HepG2 (cell line): ENCODE measurements around the gene PURB. TPM values are rescaled to one million over a fixed set of nuclear protein-coding genes. Genes with fewer than 3 reads are reported as not detected.

Source experiments
- ARID4A ChIP-seq: sonication (generic); formaldehyde crosslinking; IDR thresholded peaks from 2 replicates; pipeline ENCODE4 v1.5.0; 2020; ENCODE audit warnings: mild to moderate bottlenecking, missing genetic modification reagents, borderline replicate concordance
- ATAD3A ChIP-seq: sonication (generic); formaldehyde crosslinking; IDR thresholded peaks from 2 replicates; pipeline ENCODE4 v1.4.0; 2020; ENCODE audit warnings: missing genetic modification reagents
- ELK4 ChIP-seq: sonication (generic); formaldehyde crosslinking; IDR thresholded peaks from 2 replicates; pipeline ENCODE4 v1.9.0; 2021; ENCODE audit warnings: missing genetic modification reagents, borderline replicate concordance
- ETV5 ChIP-seq: IDR thresholded peaks from 2 replicates; pipeline ENCODE4 v1.6.1; 2018; ENCODE audit warnings: missing biosample characterization, missing genetic modification reagents, inconsistent platforms, borderline replicate concordance
- JUND ChIP-seq: sonication (generic); formaldehyde crosslinking; IDR thresholded peaks from 2 replicates; pipeline ENCODE4 v1.8.0; 2022; ENCODE audit warnings: mild to moderate bottlenecking, missing genetic modification reagents
- NCOA1 ChIP-seq: sonication (generic); formaldehyde crosslinking; IDR thresholded peaks from 2 replicates; pipeline ENCODE4 v1.9.0; 2021; ENCODE audit warnings: missing genetic modification reagents
- SETDB1 ChIP-seq: sonication (generic); formaldehyde crosslinking; IDR thresholded peaks from 2 replicates; pipeline ENCODE4 v1.5.1; 2020; ENCODE audit warnings: missing genetic modification reagents, mild to moderate bottlenecking, borderline replicate concordance
- SRSF1 ChIP-seq: fragments of 200-400 bp; formaldehyde crosslinking; optimal IDR thresholded peaks from 2 replicates; pipeline ENCODE3; 2017; ENCODE audit warnings: mild to moderate bottlenecking, low read depth, low read length, moderate library complexity
- TFE3 ChIP-seq: IDR thresholded peaks from 2 replicates; pipeline ENCODE4 v1.6.1; 2016
- TGIF2 ChIP-seq: IDR thresholded peaks from 2 replicates; pipeline ENCODE4 v1.6.1; 2016; ENCODE audit warnings: control low read depth, missing compliant biosample characterization
- ZBTB44 ChIP-seq: sonication (generic); formaldehyde crosslinking; IDR thresholded peaks from 2 replicates; pipeline ENCODE4 v1.4.0; 2020; ENCODE audit warnings: missing genetic modification reagents
- ZBTB7B ChIP-seq: sonication (generic); formaldehyde crosslinking; IDR thresholded peaks from 2 replicates; pipeline ENCODE4 v1.4.0; 2020; ENCODE audit warnings: missing genetic modification reagents
- ZNF816 ChIP-seq: sonication (generic); formaldehyde crosslinking; IDR thresholded peaks from 2 replicates; pipeline ENCODE4 v1.8.0; 2022; ENCODE audit warnings: missing genetic modification reagents, mild to moderate bottlenecking, borderline replicate concordance
- ZSCAN21 ChIP-seq: sonication (generic); formaldehyde crosslinking; IDR thresholded peaks from 2 replicates; pipeline ENCODE4 v1.8.0; 2022; ENCODE audit warnings: mild to moderate bottlenecking, missing genetic modification reagents, moderate library complexity, borderline replicate concordance
- ZXDC ChIP-seq: sonication (generic); formaldehyde crosslinking; IDR thresholded peaks from 2 replicates; pipeline ENCODE4 v1.5.0; 2020; ENCODE audit warnings: mild to moderate bottlenecking, missing genetic modification reagents
- polyA plus RNA-seq, 8 experiments: library from polyadenylated mRNA; depleted of rRNA in 3 of 8; stranded (reverse) in 7 of 8; unstranded in 1 of 8; fragments of >200 nt; fragmentation: Illumina TruSeq in 4 of 8; extraction: Trizol in 4 of 8; gene quantifications; 2 replicates each; pipeline versions ENCODE4 v1.2.1 to v1.2.3, GENCODE V29; 2011 to 2016; ENCODE audit warnings: low read depth in 4 of 8, missing spikeins in 1 of 8, mixed read lengths in 1 of 8; ENCODE audit not compliant: insufficient read depth in 1 of 8
- total RNA-seq, 5 experiments: library from RNA; depleted of rRNA; stranded (reverse); fragments of >200 nt; fragmentation: Illumina TruSeq; extraction: Trizol; gene quantifications; 2 replicates each; pipeline ENCODE4 v1.2.3, GENCODE V29; 2016; ENCODE audit warnings: low read depth in 1 of 5

PURB gene
- total and polyA plus RNA-seq, 2 of the 13 experiments (the other 11 are each of a cell fraction or from before 2014, with no cell fraction given): 2.3 to 4.3 TPM

GRCh38 chr7:44847920-44848634 is 37.3 kb downstream of the PURB start, which contains the start of gene H2AZ2 (continued):
- TF ChIP-seq ELK4 (CRISPR knock-in tag) (no peak), ZSCAN21 (0 out of 2 replicates have a peak, but pooled peaks have one; percentile 58), SETDB1 (CRISPR knock-in tag) (no peak), SRSF1 (no peak), ATAD3A (CRISPR knock-in tag) (no peak), ZNF816 (CRISPR knock-in tag) (peak; percentile 90; the same call in 1 of the 2 replicates), ZBTB7B (CRISPR knock-in tag) (no peak), TGIF2 (CRISPR knock-in tag) (peak; percentile 68; the same call in 1 of the 2 replicates), ETV5 (CRISPR knock-in tag) (no peak), ARID4A (CRISPR knock-in tag) (peak; percentile 29; the same call in 1 of the 2 replicates), ZBTB44 (CRISPR knock-in tag) (no peak), JUND (CRISPR knock-in tag) (no peak), ZXDC (CRISPR knock-in tag) (no peak), TFE3 (CRISPR knock-in tag) (peak; percentile 12; the same call in 1 of the 2 replicates), NCOA1 (CRISPR knock-in tag) (no peak)
